SK-N-SH (cell line): ENCODE data around the gene KSR2. TPM values are rescaled to one million over a fixed set of nuclear protein-coding genes. Genes with fewer than 3 reads are reported as not detected.

ENCODE experiments used
- CTCF ChIA-PET: fragments of 300-600, 350-600 bp; formaldehyde crosslinking; extraction: SDS; loops from one replicate; lab custom pipeline; 2021; lab: Yijun Ruan, JAX
- POLR2A ChIA-PET: fragments of 350-600 bp; sonication (Branson Sonifier 250); formaldehyde crosslinking; extraction: SDS; loops from one replicate; lab custom pipeline; 2020; ENCODE audit warnings: antibody characterized with exemption, inconsistent platforms; lab: Yijun Ruan, JAX
- DNase-seq: peaks from one replicate; pipeline ENCODE4 v3.0.0; 2012
- H2AFZ ChIP-seq: fragments of 200-600 bp; sonication (generic); 2 replicates; pipeline ENCODE4 v1.8.1; 2016; ENCODE audit warnings: antibody characterized with exemption, mild to moderate bottlenecking, low read depth
- H3F3A ChIP-seq: fragments of 200-600 bp; sonication (generic); replicated peaks from 2 replicates; pipeline ENCODE3; 2016; ENCODE audit warnings: antibody characterized with exemption, mild to moderate bottlenecking; ENCODE audit not compliant: insufficient read depth
- H3K27ac ChIP-seq, 2 experiments: fragments of 200-500 bp in 1 of 2; fragments of 200-600 bp in 1 of 2; sonication (Bioruptor generic) in 1 of 2; sonication (generic), shearing (Covaris generic) in 1 of 2; 2 replicates each; pipeline versions ENCODE4 v1.5.1 to v1.6.1; 2014 to 2016; ENCODE audit warnings: low read depth in 2 of 2, inconsistent platforms in 1 of 2, low read length in 1 of 2, mild to moderate bottlenecking in 1 of 2, mixed read lengths in 1 of 2
- H3K27me3 ChIP-seq: fragments of 200-600 bp; sonication (generic), shearing (Covaris generic); 2 replicates; pipeline ENCODE4 v1.6.1; 2016; ENCODE audit warnings: mixed run types; ENCODE audit not compliant: insufficient read depth
- H3K36me3 ChIP-seq, 2 experiments: fragments of 200-500 bp in 1 of 2; fragments of 200-600 bp in 1 of 2; sonication (Bioruptor generic) in 1 of 2; sonication (generic) in 1 of 2; replicated peaks in 1 of 2; 2 replicates each; pipeline versions ENCODE3 to v1.5.1; 2014 to 2016; ENCODE audit warnings: low read length in 1 of 2, mild to moderate bottlenecking in 1 of 2; ENCODE audit not compliant: insufficient read depth in 2 of 2, control insufficient read depth in 1 of 2
- H3K4me1 ChIP-seq, 2 experiments: fragments of 200-500 bp in 1 of 2; fragments of 200-600 bp in 1 of 2; sonication (Bioruptor generic) in 1 of 2; sonication (generic), shearing (Covaris generic) in 1 of 2; 2 replicates each; pipeline versions ENCODE4 v1.5.1 to v1.6.1; 2014 to 2016; ENCODE audit warnings: low read depth in 1 of 2, low read length in 1 of 2, mixed run types in 1 of 2; ENCODE audit not compliant: insufficient read depth in 2 of 2, control insufficient read depth in 1 of 2
- H3K4me2 ChIP-seq: fragments of 200-600 bp; sonication (generic), shearing (Covaris generic); 2 replicates; pipeline ENCODE4 v1.6.1; 2017; ENCODE audit warnings: mixed run types
- H3K4me3 ChIP-seq, 2 experiments: fragments of 200-500 bp in 1 of 2; fragments of 200-600 bp in 1 of 2; sonication (Bioruptor generic) in 1 of 2; sonication (generic), shearing (Covaris generic) in 1 of 2; 2 replicates each; pipeline versions ENCODE4 v1.5.1 to v1.8.1; 2014 to 2016; ENCODE audit warnings: low read depth in 2 of 2, inconsistent platforms in 1 of 2, low read length in 1 of 2, mild to moderate bottlenecking in 1 of 2, mixed read lengths in 1 of 2, moderate library complexity in 1 of 2
- H3K79me2 ChIP-seq: fragments of 200-600 bp; sonication (generic); 2 replicates; pipeline ENCODE4 v1.8.1; 2017; ENCODE audit warnings: mild to moderate bottlenecking; ENCODE audit not compliant: insufficient read depth
- H3K9ac ChIP-seq: fragments of 200-600 bp; sonication (generic); 2 replicates; pipeline ENCODE4 v1.6.1; 2017; ENCODE audit warnings: mixed run types
- H3K9me2 ChIP-seq: fragments of 200-600 bp; sonication (generic); 2 replicates; pipeline ENCODE4 v1.6.1; 2017; ENCODE audit warnings: mixed run types
- H3K9me3 ChIP-seq: fragments of 200-600 bp; sonication (generic); 2 replicates; pipeline ENCODE4 v1.6.1; 2017; ENCODE audit warnings: mixed run types, mild to moderate bottlenecking, moderate library complexity
- H4K20me1 ChIP-seq: fragments of 200-600 bp; sonication (generic); 2 replicates; pipeline ENCODE4 v1.6.1; 2017; ENCODE audit warnings: mild to moderate bottlenecking, mixed run types; ENCODE audit not compliant: insufficient read depth
- CHD2 ChIP-seq: fragments of 150-350 bp; IDR thresholded peaks from 2 replicates; pipeline ENCODE4 v1.6.1; 2018; ENCODE audit warnings: low read length; ENCODE audit not compliant: partially characterized antibody
- EP300 ChIP-seq, 2 experiments: IDR thresholded peaks; 2 replicates each; pipeline versions ENCODE4 v1.4.0 to v1.6.1; 2012; ENCODE audit warnings: borderline replicate concordance in 1 of 2, low read depth in 1 of 2, low read length in 1 of 2
- EZH2phosphoT487 ChIP-seq: fragments of 200-600 bp; sonication (generic); IDR thresholded peaks from 2 replicates; pipeline ENCODE4 v1.6.1; 2017; ENCODE audit warnings: low read depth, mixed run types, mild to moderate bottlenecking, antibody characterized with exemption, moderate library complexity, borderline replicate concordance
- FOXJ3 ChIP-seq: sonication (generic); formaldehyde crosslinking; IDR thresholded peaks from 2 replicates; pipeline ENCODE4 v1.5.1; 2020; ENCODE audit warnings: mild to moderate bottlenecking, missing genetic modification reagents
- GATA2 ChIP-seq: sonication (generic); formaldehyde crosslinking; IDR thresholded peaks from 2 replicates; pipeline ENCODE4 v1.5.0; 2020; ENCODE audit warnings: mild to moderate bottlenecking, missing genetic modification reagents
- IRF3 ChIP-seq: fragments of 150-350 bp; IDR thresholded peaks from 2 replicates; pipeline ENCODE4 v1.6.1; 2016; ENCODE audit warnings: mild to moderate bottlenecking, low read depth, low read length
- MAX ChIP-seq: IDR thresholded peaks from 2 replicates; pipeline ENCODE4 v1.4.0; 2012; ENCODE audit warnings: low read depth
- MEF2A ChIP-seq: IDR thresholded peaks from 2 replicates; pipeline ENCODE4 v1.4.0; 2012; ENCODE audit warnings: low read depth, borderline replicate concordance
- MXI1 ChIP-seq: IDR thresholded peaks from 2 replicates; pipeline ENCODE4 v1.6.1; 2012; ENCODE audit warnings: mild to moderate bottlenecking, low read depth, low read length, improper control_type of control experiment
- NFIC ChIP-seq: IDR thresholded peaks from 2 replicates; pipeline ENCODE4 v1.4.0; 2012; ENCODE audit warnings: borderline replicate concordance
- NRF1 ChIP-seq: IDR thresholded peaks from 2 replicates; pipeline ENCODE4 v1.6.1; 2012; ENCODE audit warnings: low read depth, mild to moderate bottlenecking, low read length
- RAD21 ChIP-seq: IDR thresholded peaks from 2 replicates; pipeline ENCODE4 v1.6.1; 2012; ENCODE audit warnings: mild to moderate bottlenecking, low read length
- RCOR1 ChIP-seq: fragments of 150-350 bp; IDR thresholded peaks from 2 replicates; pipeline ENCODE4 v1.6.1; 2017; ENCODE audit warnings: antibody characterized with exemption, low read length
- RXRA ChIP-seq: IDR thresholded peaks from 2 replicates; pipeline ENCODE4 v1.4.0; 2012; ENCODE audit warnings: low read depth, mild to moderate bottlenecking, borderline replicate concordance
- SIN3A ChIP-seq: IDR thresholded peaks from 2 replicates; pipeline ENCODE4 v1.6.1; 2012; ENCODE audit warnings: low read depth, mild to moderate bottlenecking, low read length, moderate library complexity, borderline replicate concordance
- SMC3 ChIP-seq: IDR thresholded peaks from 2 replicates; pipeline ENCODE4 v1.6.1; 2012; ENCODE audit warnings: low read depth, low read length, improper control_type of control experiment
- TAF1 ChIP-seq: IDR thresholded peaks from 2 replicates; pipeline ENCODE4 v1.6.1; 2012; ENCODE audit warnings: low read depth, mild to moderate bottlenecking, low read length, moderate library complexity, borderline replicate concordance
- TCF12 ChIP-seq: IDR thresholded peaks from 2 replicates; pipeline ENCODE4 v1.4.0; 2012
- TEAD4 ChIP-seq: IDR thresholded peaks from 2 replicates; pipeline ENCODE4 v1.4.0; 2012; ENCODE audit warnings: mild to moderate bottlenecking, borderline replicate concordance; ENCODE audit not compliant: insufficient read depth
- YY1 ChIP-seq: IDR thresholded peaks from 2 replicates; pipeline ENCODE4 v1.4.0; 2012; ENCODE audit warnings: low read depth, mild to moderate bottlenecking
- ZBTB33 ChIP-seq: IDR thresholded peaks from 2 replicates; pipeline ENCODE4 v1.4.0; 2012; ENCODE audit warnings: low read depth, borderline replicate concordance
- WGBS: methylation state at CpG from one replicate; pipeline ENCODE4 v1.1.6; 2017; ENCODE audit warnings: low lambda C conversion rate; 5-methylcytosine and 5-hydroxymethylcytosine counted together
- polyA plus RNA-seq, 3 experiments: library from polyadenylated mRNA; depleted of rRNA; stranded (reverse); fragments of >200 nt; gene quantifications; 2 replicates each; pipeline ENCODE4 v1.2.3, GENCODE V29; 2012
- TF ChIP-seq, protein P1 (sequence below): IDR thresholded peaks from 2 replicates; pipeline ENCODE4; 2012

Gene KSR2
- polyA plus RNA-seq, 1 of the 3 experiments (the other 2 are of a cell fraction): 0.12 TPM

- POLR2A ChIA-PET: interaction anchor here (1.3 to 1.4 kb wide), 2 partner anchors 11 to 54 kb away, joined by 3 to 5 read pairs; no protein-coding TSS in a partner anchor
- H3K4me2 ChIP-seq: no peak overlapping the region
- no peaks in the 10 kb centered on the region for H4K20me1 ChIP-seq
- peaks cover 0 to 47% of the 10 kb centered on the region in 2 experiments; a peak in 1 of 4 replicates for H3K4me1 ChIP-seq
- no peak overlapping the region for H3K9ac ChIP-seq
- peak overlapping the region in 1 of 2 experiments; percentile 32; a peak in 1 of 4 replicates for H3K4me3 ChIP-seq
- H3K27ac ChIP-seq: peak overlapping the region in 1 of 2 experiments; percentile 95; a peak in 2 of 4 replicates
- CTCF ChIA-PET: interaction anchor here (1.4 to 6.8 kb wide), 4 partner anchors 9 to 398 kb away, joined by 4 to 53 read pairs (median 7); no protein-coding TSS in a partner anchor
- H3K79me2 ChIP-seq: no peaks in the 10 kb centered on the region
- H3K9me2 ChIP-seq: no peaks in the 10 kb centered on the region
- no peaks in the 10 kb centered on the region for H3K9me3 ChIP-seq
- no peak for TF ChIP-seq TCF12
- TF ChIP-seq ZBTB33: no peak
- no peak for TF ChIP-seq NRF1
- no peak for TF ChIP-seq RXRA
- no peak for TF ChIP-seq RAD21
- peak; percentile 61 for TF ChIP-seq CHD2
- TF ChIP-seq NFIC: no peak
- no peak for TF ChIP-seq YY1
- no peak for TF ChIP-seq MEF2A
- peak in 1 of 2 experiments; percentile 80; a peak in 1 of 4 replicates for TF ChIP-seq EP300 (IDR thresholded peaks at IDR 0.05; ENCODE audit: borderline replicate concordance in 1 of 2, low read depth in 1 of 2, low read length in 1 of 2)
- TF ChIP-seq RCOR1: peak; percentile 72
- no peak for TF ChIP-seq IRF3
- TF ChIP-seq TAF1: no peak
- no peak for TF ChIP-seq SMC3
- TF ChIP-seq MAX: no peak
- no peak for TF ChIP-seq EZH2phosphoT487
- TF ChIP-seq, protein P1, sequence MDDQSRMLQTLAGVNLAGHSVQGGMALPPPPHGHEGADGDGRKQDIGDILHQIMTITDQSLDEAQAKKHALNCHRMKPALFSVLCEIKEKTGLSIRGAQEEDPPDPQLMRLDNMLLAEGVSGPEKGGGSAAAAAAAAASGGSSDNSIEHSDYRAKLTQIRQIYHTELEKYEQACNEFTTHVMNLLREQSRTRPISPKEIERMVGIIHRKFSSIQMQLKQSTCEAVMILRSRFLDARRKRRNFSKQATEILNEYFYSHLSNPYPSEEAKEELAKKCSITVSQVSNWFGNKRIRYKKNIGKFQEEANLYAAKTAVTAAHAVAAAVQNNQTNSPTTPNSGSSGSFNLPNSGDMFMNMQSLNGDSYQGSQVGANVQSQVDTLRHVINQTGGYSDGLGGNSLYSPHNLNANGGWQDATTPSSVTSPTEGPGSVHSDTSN: no peak
- no peak for TF ChIP-seq SIN3A
- TF ChIP-seq TEAD4: no peak
- TF ChIP-seq MXI1: peak; percentile 36; the same call in 1 of the 2 replicates
- peak; percentile 70 for TF ChIP-seq GATA2
- peak; percentile 61; the same call in 1 of the 2 replicates for TF ChIP-seq FOXJ3 (CRISPR knock-in tag)
- TF ChIP-seq, all 33 proteins: peak for 6
- peak; percentile 91 for DNase-seq
- Histone ChIP-seq H2AFZ (no peak overlapping the region), H3K27me3 (no peaks in the 10 kb centered on the region), H3F3A (no peaks in the 10 kb centered on the region), H3K36me3 (no peaks in the 10 kb centered on the region)
- WGBS: 23% methylated on average over 4 of the region's 13 CpGs
These were observed 529.2 kb downstream of the KSR2 start for GRCh38 chr12:117439531-117440001.
